Measurements from ENCODE around the gene TREX2.
"Not testable (repeated sequence)": the region's sequence is repeated elsewhere in the genome, so short reads cannot be mapped to it uniquely, and the experiment has no call there.

The TREX2 gene

DNA sequence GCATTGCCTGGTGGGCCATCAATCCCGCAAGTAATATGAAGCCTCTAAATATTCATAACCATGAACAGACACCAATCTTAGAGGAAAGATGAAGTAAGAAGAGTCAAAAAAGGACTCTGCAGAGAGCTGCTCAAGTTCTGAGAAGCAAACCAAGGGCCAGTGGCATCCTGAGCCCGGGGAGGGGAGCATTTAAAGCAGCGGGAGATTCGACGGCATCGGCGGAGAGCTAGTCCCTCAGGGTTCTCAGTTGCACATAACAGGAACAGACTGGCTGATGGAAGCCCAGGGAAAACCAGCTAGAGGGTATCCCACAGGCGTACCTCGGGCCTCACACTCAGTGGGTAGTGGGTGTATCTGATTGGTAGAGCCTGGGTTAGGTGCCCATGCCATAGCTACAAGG lies 39.8 kb downstream of the TREX2 start:
- no peak for DNase-seq

DNA sequence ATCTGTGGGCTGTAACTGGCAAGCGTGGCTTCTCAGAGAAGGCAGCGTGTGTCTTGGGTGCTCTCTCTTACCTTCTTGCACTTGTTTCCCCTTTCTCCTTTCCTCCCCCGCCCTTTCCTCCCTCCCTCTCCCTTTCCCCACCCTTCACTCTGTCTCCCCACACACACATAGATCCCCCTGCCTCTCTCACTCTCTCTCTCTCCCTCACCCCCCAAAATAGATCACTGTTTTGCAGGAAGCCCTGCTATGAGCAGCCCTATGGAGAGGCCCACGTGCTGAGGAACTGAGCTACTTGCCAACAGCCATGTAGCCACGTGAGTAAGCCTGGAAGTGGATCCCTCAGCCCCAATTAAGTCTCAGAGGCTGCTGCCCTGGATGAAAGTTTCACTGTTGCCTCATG lies 40.4 kb downstream of the TREX2 start:
- no peak for DNase-seq

DNA sequence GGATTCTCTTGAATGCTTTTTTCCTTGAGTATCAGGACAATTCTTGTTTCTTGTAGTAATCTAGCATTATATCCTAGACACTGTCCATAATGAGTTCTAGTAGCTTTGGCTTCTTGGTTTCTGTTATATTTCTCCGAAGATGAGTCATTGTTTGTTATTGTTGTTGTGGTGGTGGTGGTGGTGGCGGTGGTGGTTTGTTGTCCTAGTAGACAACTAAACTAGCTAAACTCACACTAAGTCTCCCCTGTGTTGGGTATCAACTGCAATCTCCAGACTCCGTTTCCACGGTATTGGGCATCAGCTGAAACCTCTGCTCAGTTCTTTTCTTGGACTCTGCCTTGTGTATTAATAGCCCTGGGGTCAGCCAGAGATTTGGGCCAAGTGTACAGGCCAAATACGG lies 41.5 kb downstream of the TREX2 start:
- not testable (repeated sequence) for DNase-seq

DNA sequence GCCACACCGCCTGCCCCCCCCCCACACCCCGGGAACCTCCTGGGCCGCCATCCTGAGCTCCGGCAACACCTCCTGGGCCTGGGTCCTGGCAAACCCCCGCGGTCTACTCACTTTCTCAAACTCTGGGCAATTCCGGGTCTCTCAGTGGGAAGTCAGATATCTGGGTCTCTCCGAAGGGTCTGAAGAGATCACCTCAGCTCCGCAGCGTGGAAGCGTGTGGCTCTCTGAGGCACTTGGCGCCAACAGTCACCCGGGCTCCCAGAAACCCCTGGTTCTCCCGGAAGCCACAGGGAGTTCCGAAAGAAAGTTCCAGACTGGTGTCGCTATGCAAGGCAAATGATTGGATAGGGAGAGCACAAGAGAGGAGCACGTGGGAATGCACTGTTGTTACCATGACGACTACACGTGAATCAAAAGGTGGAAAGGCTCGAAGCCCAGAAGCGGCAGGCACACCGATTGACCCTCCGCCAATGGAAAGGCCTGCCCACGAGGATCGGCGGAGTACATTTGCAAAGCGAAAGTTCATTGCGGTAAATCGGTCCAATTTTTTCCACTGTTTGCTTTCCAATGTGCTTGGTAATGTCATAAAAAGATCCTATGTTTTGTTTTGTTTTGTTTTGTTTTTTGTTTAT lies 44.6 kb downstream of the TREX2 start, which contains the start of gene PNMA6E:
Gene PNMA6E (minus strand): TSS at position 218 of the 632 bp plus-strand sequence. CDS start 2,501 bp downstream, outside the sequence.
- no peak for DNase-seq

DNA sequence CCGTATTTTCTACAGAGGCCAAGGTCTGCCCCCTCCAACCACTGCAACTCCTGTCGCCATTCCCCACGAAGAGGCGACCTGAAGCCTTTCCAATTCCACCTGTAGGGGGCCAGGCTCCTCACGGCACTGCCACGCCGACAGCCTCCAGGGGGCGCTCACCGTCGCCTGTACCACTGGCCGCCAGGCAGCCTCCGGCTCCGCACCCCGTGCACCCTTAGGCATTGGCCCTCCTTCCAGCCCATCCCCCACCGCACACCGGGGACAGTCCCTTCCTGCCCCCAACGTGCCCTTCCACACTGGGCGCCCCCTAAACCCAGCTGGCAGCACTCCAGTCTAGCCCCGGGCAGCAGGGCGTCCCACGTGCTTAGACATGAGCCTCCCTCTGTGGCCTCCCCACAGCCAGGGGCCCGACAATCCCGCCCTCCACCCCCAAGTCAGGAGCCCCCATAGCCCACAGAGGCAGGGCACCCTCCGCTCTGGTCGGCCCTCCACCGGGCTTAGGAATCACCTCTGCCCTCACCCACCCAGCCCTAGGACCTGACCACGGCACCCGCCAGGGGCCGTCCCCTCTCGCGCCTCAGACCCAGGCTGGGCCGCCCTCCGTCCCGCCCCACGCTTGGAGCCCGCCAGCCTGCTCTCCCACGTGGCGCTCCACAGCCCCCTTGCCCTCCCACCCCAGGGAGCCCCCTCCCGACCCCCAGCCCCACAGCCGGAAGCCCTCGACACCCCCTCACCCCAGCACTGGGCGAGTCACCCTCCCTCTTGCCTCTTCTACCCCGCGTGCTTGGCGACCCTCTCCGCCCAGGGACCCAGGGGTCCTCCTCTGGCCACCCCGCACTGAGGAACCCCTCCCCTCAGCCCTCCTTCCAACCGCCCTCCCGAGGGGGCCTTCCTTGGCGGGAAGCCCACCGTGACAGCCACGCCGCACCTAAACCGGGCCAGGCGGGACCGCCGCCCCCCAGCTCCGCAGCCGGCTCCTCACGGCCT lies 45.4 kb downstream of the TREX2 start:
- DNase-seq, result peak; percentile 53

DNA sequence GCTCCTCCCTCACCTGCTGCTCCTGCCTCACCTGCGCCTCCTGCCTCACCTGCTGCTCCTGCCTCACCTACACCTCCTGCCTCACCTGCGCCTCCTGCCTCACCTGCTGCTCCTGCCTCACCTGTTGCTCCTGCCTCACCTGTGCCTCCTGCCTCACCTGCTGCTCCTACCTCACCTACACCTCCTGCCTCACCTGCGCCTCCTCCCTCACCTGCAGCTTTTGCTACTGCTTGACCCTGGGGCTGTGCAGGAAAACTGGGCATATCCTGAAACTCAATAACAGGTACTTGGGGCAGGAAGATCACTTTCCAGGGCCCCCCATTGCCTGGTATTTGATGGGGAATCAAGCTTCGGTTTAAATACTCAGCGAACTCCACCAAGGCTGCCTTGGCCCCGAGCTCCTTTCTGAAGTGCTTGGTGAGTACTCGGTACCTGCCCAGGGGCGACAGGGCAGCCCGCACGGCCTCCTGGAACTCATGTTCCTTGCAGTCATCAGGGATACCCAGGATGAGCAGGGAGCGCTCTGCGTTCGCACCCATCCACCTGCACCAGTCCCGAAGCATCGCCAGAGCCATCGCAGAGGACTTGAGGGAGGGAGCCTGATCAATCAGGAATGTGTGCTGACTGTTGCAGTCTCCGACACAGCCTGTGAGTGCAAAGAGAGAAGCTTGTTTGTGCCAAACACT lies 47.4 kb downstream of the TREX2 start:
- no peak for DNase-seq

DNA sequence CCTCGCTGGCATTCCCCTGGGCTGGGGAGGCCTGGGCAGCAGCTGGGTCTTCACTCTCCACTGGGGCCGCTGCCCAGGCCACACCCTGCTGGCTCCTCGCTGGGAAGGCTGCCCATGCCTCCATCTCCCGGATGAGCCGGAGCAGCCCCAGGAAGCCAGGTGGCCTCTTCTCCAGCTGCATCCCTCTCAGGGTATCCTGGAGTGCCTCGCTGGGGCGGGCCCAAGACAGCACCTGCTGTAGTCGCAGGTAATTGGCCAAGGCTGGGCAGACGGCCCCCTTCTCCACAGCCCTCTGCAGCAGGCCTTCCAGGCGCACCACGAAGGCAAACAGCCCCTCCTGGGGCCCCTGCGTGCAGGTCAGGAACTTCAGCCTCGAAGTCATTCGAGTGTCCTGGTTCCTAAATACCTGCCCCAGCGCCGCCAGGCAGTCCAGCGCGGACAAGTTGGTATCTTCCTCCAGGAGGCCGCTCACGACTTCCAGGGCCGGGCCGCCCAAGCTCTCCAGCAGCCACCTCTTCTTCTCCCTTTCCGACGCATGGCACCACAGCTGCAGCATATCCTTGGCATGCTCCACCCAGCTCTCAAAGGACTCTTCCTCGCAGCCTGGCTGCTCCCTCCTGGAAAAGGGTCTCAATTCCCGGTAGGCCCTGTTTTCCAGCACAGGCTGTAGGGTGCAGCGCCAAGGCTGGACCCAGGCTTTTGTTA lies 48.4 kb downstream of the TREX2 start:
- no peak for DNase-seq

DNA sequence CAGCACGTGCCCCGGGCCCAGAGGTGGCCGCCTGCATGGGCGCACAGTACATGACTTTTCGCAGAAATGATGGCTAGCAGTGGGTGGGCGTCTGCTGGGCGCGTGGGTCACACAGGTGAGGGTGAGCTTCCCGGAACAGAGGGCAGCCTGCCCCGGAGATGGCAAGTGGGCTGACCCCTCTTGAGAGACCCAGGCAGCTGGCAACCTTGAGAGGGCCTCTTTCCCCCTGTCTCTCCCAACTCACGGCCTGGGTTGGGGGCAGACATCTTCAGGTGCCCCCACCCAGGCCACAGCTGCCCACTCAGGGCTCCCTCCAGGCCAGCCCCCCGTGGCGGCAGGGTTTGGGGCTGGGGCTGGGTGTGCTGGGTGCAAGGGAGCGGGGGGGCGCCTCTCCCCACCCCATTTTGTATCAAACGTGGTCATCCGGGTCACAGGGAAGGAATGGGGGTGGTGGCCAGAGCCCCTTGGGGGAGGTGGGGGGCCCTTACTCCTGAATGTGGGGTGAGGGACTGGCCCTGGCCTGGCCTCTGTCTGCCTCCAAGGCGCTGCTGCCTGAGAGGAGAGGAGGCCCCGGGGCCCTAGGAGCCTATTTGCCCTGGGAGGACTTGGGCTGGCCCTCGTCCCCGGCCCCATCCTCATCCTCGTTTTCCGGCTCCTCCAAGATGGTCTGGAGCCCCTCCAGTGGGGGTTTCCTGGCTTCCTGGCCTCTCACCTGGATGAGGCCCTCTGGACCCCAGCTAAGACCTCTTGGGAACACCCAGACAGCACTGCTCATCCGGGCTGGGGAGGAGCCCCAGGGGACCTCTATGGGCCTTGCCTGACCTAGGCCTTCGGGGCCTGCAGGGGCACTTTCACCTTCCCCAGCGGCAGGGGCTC lies 49.3 kb downstream of the TREX2 start:
- no peak for DNase-seq

DNA sequence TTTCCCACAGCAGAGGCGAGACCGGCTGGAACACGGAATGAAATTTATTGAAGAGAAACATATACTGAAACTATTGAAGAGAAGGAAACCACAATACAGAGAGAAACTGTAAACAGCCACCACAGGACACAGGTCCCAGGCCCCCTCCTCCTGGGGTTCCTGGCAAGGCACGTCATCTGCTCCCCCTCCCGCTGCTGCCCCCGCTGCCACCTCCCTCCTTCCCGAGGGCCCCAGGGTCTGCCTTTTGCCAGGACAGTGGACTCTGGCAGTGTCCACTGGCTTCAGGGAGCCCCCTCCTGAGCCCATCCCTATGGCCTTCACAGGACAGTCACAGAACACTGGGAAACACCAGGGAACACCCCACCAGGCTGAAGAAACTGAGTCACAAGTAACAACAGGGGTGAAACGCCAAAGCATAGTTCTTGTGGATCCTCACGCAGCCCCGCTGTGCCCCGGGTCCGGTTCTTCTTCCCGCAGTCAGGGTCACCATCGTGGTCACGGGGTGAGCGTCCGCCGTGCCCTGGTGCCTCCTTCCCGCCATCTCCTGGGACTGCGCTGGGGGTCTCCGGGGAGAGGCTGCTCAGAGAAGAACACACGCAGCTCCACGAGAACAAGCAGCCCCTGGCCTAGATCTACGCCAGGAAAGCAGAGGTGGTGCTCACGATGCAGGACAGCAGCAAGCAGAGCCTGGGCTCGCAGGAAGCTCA lies 50.1 kb downstream of the TREX2 start:
- DNase-seq, result no peak

DNA sequence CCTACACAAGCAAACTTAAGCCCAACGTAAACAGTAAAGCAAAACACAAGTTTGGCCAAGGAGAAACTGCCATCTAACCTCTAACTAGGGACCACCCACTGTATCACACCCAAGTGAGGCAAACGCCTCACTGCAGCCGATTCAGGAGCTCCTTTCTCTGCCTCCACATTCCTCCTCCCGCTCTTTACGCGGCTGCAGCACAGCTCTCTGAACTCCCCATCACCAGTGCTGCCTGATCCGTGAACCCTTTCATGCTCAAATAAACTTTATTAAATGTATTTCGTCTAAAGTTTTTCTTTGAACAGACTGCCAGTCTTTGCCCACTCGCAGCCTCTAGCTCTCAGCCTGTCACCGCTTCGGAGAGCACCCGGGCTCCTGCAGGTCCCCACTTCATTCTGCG lies 51.2 kb downstream of the TREX2 start:
- no peak for DNase-seq
